ENCODE measurements around the gene LRRC58.
"Not testable (repeated sequence)": the region's sequence is repeated elsewhere in the genome, so short reads cannot be mapped to it uniquely, and the experiment has no call there.

Gene LRRC58

DNA sequence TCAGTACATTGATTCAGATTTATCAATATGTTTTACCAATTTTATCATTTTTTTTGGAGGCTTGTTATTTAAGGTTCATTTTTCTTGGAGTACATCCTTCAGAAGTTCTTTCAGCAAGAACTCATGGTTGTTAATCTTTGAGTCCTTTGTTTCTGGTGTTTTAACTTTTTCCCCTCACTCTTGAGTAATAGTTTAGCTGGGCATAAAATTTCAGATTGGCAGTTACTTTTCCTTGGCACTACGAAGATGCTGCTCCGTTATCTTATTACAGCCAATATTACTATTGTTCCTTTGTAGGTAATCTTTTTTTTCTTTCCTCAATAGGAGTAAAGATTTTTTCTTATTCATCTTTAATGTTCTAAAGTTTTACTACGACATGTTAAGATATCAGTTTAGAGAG is 9.8 kb downstream of the LRRC58 start:
- no peak for DNase-seq (ENCODE audit: low read depth)

DNA sequence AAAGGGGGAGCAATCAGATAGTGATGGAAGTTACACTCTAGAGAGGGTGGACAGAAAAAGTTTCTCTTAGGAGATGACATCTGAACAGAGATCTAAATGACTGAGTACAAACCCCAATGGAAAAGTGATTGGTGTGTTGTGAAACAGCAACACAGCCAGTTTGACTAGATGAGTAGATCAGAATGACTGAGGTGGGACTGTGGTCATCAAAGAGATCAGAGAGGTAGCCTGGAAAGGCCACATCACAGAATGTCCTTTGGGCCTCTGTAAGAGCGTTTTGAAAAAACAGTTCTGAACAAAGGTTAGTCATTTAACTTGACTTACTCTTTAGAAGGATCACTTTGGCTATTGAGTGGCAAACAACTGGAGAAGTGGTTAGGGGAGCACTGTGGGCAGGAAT is 10.6 kb downstream of the LRRC58 start:
- DNase-seq (ENCODE audit: low read depth): no peak

DNA sequence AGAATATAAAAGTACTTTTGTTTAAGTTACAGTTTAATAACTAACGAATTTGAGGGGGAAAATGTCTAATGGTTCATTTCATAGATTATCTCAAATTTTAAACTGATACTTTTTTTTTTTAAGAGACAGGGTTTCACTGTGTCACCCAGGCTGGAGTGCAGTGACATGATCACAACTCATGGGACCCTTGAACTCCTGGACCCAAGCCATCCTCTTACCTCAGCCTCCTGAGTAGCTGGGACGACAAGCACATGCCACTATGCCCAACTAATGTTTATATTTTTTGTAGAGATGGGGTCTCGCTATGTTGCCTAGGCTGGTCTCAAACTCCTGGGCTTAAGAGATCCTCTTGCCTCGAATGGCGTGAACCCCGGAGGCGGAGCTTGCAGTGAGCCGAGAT is 16.5 kb downstream of the LRRC58 start:
- DNase-seq (ENCODE audit: low read depth): no peak

DNA sequence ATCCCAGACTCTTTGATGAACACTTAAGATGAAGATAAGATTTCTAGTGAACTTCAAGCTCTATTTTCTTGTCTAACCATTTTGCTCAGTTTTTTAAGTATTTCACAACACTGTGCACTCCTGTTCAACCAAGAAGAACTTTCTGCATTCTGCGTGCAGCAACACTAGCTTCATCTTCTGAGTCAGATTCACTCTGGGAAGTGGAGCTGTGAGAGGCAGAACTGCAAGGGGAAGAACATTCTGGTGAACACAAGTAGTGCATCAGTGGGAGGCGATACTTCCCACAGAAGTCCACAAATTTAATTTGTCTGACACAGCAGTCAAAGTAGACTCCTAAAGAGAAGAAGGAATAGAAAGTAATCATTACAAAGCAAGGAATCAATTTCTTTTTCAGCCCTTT is 18.1 kb downstream of the LRRC58 start:
- no peak for DNase-seq (ENCODE audit: low read depth)

DNA sequence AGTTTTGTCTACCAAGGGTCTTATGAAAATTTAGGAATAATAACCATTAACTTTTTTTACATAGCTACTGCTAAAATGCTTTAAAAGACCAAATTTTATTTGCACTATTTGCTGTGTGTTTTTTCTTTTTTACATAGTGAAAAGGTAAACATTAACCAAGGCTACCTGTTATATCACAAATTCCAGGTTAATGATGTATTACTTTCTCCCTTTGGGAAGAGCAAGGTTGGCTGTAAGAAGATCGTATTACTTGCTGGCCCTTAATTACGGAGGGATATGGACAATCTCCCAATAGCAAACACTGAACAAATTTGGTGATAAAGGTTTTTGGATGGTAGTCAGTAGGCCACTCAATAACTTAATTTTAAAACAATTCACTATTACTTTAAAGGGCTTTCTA is 22.4 kb downstream of the LRRC58 start:
- no peak for DNase-seq (ENCODE audit: low read depth)

DNA sequence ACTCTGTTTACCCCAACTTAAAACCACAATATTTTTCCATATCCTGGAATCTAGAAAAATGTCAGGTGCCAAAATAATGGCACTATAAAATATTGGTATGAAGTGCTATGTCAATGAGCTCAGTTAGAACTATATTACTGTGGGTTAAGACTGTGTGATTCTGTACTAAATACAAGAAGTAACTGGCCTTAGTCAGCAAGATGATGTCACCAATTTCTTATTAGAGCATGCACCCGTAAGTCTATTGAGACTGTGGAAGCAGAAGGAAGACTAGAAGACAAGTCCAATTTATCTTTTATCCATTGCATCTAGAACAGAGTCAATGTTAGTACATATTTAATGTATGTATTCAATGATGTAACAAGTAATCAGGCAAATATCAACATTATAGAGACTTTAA is 25.0 kb downstream of the LRRC58 start:
- no peak for DNase-seq (ENCODE audit: low read depth)

DNA sequence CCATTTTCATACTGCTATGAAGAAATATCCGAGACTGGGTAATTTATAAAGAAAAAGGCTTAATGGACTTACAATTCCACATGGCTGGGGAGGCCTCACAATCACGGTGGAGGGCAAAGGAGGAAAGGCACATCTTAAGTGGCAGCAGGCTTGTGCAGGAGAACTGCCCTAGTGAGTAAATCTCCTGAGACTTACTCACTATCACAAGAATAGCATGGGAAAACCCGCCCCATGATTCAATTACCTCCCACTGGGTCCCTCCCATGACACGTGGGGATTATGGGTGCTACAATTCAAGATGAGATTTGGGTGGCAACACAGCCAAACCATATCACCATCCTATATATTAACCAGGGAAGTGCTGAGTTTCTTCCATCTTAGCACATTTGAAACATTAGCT is 25.4 kb downstream of the LRRC58 start:
- DNase-seq (ENCODE audit: low read depth): not testable (repeated sequence)

DNA sequence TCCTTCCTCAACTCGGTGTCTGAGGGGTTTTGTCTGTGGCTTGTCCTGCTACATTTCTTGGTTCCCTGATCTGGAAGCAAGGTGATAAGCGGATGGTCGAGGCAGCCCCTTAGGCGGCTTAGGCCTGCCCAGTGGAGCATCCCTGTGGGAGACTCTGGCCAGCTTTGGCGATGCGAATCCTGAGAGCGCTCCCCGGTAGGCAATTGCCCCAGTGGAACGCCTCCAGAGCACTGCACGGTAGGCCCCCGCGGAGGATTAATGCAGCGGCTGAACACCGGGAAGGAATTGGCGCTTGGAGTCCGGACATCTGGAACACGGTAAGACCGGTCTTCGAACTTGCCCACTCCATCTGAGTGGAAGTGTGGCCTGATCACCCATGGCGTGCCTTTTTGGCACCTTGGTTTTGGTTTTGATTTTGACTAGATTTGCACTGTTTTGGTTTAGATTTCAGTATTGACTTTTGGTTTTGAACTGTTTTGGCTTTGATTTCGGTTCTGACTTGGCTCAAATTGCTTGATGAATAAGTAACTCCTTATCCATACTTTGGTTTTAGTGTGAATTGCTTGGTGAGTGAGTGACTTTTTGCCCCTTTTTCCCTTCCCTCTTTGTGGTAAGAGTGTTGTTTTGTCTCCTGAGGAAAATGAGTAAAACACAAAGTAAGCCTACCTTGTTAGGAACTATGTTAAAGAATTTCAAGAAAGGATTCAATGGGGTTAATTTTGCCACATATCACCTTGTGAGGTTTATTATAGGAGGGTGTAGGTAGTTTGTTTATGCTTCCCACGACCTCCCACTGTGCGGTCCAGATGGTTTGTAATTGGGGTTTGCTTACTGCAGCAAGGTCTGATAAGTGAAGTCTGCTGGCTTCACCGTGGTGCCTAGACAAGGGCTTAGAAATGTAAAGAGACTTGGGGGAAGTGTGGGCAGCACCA is 37.0 kb downstream of the LRRC58 start:
- no peak for DNase-seq (ENCODE audit: low read depth)

DNA sequence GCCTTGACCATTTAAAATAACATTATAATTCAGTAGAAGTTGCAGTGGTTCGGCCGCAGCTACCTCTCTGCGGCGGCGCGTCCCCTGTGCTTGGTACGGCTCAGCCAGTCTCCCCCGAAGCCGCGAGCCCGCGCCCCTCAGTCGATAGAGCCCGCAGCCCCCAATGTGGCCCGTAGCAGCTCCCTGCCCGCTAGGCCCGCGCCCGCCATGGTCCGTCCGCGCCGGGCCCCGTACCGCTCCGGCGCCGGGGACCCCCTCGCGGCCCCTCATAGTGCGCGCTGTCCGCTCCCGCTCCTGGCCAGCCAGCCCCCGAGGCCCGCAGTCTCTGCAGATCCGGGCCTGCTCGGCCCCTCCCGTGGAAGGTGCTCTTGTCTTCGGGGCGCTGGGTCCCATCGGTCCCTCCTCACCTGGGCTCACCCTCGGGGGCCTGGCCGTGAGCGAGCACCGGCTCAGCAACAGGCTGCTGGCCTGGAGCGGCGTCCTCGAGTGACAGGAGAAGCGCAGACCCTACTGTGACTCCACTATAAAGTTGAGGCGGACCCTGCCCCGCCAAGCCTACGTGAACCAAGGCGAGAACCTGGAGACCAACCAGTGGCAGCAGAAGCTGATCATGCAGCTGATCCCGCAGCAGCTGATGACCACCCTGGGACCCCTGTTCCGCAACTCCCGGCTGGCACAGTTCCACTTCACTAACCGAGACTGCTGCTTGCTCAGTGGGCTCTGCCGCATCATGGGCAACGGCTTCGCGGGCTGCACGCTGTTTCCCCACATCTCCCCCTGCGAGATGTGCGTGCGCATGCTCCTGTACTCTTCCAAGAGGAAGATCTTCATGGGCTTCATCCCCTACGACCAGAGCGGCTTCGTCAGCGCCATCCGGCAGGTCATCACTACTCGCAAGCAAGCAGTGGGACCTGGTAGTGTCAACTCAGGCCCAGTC is 42.4 kb downstream of the LRRC58 start:
- no peak for DNase-seq (ENCODE audit: low read depth)

DNA sequence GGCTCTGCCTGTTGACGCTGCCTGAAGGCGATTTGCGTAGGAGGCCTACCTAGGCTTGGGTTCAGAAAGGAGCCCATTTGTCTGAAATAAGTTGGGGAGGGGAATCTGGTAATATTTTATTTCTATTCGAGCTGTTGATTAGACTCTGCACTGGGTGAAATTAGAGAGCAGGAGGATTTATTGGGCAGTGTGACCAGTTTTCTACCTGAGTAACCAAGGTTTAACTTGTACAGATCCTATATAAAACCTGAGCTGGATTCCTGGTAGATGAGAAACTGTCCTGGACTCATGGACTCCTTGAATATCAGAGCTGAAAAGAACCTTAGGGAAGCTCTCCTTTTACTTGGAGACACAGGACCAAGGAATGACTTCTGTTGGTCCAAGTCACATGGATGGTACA is 44.5 kb downstream of the LRRC58 start:
- no peak for DNase-seq (ENCODE audit: low read depth)

DNA sequence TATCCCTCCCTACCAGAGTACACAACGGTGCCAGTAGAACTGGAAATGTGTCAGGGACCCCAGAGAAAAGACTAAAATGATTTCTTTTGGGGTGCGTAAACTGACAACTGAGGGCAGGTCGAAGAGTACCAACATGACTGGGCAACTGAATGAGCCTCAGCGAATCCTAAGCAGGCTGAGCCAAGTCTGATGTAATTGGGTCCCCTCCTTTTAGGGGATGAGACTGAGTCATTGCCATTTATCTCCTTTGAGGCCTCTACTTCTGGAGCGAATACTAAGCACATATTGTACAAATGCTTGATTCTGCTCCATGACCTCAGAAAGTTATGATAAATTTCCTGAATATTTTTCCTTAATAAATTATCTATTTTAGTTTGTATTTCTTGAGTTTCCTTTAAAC is 46.8 kb downstream of the LRRC58 start:
- no peak for DNase-seq (ENCODE audit: low read depth)

DNA sequence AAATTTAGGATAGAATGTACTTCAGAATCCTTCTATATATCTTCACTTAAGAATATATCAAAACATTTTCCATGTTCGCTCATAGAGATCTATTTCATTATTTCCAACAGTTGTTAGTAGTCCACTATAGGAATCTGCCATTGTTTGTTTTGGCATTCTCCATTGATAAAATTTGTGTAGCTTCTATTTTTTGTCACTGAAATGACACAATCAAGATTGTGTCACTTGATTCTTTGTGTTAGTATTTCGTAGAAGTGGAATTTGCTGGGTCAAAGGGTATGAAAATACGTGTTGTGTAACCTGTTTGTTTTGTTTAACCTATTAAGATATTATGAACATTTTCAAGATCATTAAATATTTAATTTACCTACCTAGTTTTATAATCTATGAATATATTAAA is 48.2 kb downstream of the LRRC58 start:
- DNase-seq (ENCODE audit: low read depth): no peak

DNA sequence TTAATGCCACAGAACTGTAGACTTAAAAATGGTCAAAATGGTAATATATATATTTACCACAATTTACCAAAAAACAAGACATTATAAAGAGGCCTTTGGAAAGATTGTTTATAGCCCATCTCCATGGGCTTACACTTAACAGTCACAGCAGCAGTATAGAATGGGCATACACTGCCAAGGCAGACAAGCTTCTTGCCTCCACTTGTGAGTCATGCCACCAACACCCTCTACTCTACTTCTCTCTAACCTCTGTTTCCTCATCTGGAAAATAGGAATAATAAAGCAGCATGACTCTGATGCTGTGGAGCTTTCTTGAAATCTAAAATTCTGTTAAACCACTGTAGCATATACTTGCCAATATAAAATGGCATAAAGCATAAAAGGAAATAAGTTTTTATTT is 49.8 kb downstream of the LRRC58 start:
- DNase-seq (ENCODE audit: low read depth): no peak

DNA sequence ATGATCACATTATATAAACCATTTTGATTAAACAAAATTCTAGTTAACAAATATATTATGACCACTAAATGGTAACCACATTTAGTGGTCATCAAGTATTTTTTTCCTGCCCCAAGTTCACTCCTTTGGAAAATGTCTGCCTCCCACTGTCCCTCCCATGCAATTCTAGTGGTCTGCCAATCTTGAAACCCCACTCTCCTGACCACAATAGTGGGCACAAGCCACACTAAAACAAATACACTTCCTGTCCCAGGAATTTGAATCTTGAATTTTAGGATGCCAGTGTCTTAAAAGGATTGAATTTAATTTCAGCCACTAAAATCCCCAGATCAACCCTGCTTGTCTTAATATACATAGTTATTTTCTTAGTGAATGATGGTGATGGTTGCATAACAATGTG is 50.2 kb downstream of the LRRC58 start:
- DNase-seq (ENCODE audit: low read depth): no peak

DNA sequence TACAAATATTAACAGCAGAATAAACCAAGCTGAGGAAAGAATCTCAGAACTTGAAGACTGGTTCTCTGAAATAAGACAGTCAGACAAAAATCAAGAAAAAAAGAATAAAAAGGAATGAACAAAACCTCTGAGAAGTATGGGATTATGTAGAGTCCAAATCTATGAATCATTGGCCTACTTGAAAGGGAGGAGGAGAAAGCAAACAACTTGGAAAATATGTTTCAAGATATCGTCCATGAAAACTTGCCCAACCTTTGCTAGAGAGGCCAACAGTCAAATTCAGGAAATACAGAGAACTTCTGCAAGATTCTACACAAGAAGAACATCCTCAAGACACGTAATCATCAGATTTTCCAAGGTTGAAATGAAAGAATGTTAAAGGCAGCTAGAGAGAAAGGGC is 57.6 kb downstream of the LRRC58 start:
- DNase-seq (ENCODE audit: low read depth): not testable (repeated sequence)

DNA sequence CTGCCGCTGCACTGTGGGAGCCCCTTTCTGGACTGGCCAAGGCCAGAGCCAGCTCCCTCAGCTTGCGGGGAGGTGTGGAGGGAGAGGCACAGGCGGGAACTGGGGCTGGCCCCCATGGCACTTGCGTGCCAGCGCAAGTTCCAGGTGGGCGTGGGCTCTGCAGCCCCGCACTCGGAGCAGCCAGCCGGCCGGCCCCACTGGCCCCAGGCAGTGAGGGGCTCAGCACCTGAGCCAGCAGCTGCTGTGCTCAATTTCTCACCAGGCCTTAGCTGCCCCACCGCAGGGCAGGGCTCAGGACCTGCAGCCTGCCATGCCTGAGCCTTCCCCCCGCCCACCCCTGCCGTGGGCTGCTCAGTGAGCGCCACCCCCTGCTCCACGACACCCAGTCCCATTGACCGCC is 59.5 kb downstream of the LRRC58 start:
- DNase-seq (ENCODE audit: low read depth): no peak

DNA sequence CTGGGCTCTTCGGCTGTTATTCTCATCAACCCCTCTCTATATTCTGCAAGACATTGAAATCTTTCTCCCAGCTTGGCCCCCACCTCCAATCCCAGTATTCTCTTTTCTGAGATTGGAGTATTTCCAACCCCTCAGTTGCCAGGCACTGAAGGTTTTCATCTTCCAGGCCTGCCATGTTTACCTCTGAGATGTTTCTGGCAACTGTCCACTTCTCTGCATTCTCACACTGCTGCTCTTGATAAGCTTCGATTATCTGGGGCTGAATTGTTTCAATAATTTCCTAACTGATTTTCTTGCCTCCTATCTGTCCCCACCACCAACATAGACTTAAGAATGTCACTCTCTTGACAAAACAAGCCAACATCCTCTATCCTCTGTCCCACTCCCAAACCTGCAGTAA is 62.7 kb downstream of the LRRC58 start:
- no peak for DNase-seq (ENCODE audit: low read depth)

DNA sequence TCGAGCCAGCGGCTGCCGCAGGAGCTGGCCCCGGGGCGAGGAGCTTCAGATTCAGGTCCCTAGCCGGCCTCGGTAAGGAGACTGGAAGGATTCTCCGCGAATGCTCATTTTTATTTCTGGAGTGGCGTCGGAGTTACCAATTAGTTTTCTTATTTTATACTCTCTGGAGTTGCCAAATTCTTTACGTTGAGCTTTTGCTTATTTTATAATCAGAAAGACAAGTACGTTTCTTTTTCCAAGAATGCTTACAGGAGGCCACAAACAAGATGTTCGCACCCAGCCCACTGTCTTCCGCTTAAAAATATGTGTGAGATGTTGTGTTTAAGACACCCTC is 63.7 kb downstream of the LRRC58 start:
- no peak for DNase-seq (ENCODE audit: low read depth)

DNA sequence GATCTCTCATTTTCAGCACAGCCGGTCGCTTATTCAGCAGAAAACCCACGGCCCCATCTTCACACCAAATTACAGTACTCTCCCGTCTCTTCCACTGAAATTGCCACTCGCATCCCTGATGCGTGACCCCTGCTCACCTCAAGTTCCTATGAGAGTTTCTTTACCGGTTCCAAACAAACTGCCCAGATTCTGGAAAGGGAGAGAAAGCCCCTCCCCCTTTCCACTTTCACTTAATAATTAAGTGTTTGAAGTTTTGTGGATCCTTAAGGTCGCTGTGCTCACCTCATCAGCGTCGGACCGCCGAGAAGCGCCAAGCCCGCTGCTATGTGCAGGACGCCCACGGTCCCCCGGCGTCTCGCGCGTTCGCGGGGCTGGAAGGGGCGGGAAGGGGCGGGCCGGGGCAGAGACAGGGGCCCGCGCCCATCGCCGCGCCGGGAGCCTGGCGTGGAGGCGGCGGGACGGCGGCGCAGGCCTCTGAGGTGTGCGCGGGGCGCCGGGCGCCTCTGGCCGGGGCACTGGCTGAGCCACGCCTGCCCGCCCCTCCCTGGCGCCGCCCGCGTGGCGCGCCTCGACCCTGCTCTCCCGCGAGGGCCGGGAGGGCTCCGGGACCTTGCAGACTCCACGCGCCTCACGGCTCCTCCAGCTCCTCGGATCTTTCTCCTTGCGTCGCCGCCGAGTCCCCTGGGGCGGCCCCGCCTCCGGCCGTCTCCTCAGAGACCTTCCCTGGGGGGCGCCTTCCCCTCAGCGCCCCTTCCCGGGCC is 64.2 kb downstream of the LRRC58 start, which contains the start of gene GPR156:
GPR156 (minus strand) TSS at position 476 of the 761 bp plus-strand sequence. CDS start 41,124 bp downstream, outside the sequence.
- DNase-seq (ENCODE audit: low read depth): no peak

DNA sequence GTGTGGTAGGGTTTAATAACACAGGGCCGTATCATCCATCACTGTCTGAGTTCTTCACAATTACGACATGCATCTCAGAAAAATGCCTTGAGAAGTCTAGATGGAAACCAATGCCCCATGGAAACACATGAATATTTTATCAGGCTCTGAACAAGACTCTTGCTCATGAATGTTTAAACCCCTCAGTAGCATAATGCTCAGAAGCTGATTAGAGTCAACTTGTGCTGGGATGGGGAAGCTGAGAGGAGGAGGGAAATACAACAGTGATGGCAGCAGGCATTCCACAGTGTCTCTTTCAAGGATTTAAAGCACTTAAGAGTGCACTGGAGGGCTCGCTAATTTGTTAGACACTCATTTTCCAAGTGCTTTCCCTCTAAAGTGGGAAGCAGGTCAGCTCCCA is 67.9 kb downstream of the LRRC58 start:
- DNase-seq (ENCODE audit: low read depth): no peak

DNA sequence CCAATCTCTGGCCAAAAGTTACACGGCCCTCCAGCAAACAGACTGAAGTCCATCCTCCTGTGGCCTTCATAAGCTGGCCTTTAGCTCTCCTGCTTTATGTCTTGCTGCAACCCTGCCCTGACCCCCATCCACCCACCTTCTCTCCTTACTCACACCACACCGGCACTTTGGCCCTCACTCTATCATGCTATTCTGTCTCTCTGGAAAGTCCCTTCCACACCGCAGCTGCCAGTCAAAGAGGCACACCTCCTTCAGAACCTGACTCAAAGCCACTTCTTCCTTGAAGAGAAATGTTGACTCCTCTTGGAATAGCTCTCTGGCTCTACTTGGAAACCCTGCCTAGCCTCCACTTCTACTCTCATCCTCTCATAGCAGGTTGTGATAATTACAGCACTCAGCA is 68.6 kb downstream of the LRRC58 start:
- no peak for DNase-seq (ENCODE audit: low read depth)

DNA sequence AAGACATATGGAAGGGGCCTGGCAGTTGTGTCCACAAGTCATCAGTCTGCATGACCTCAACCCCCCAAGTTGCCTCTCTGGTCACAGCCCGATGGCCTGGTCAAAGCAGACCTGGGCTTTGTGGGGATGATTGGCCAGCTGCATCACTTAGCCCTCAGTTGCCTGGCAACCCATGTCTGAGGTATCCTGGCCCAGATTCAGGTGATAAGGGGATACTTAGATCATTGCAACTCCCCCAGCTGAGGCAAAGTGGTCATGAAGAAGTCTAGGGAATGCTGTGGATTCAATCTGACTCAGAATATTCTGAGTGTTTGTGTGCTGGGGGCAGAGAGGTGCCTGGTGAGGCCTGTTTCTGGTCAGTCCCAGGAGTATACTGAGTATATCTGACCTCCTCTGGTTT is 69.1 kb downstream of the LRRC58 start:
- no peak for DNase-seq (ENCODE audit: low read depth)
